Eye (tissue), 1 donor: ENCODE data around the gene PRICKLE2.

Experiments
- DNase-seq: peaks from one replicate; pipeline ENCODE4 v3.0.0-alpha.2; 2015

Gene PRICKLE2

DNA sequence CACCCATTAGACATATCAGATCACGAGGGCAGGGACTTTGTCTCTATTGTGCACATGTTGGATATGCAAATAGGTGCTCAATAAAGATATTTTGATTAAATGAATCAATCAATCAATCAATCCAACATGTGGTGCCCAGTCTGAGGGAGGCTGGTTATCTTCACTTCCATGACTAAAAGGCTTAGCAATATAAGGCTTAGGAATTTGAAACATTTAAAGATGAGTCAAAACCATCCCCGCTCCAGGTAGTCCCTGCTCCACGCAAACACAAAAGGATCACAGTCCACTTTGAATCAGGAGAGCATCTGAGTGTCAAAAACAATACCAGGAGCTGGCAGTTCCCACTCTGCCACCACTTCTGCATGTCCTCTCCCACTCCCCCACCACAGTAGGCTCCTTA lies 25.8 kb upstream of the PRICKLE2 start:
- DNase-seq: no peak

DNA sequence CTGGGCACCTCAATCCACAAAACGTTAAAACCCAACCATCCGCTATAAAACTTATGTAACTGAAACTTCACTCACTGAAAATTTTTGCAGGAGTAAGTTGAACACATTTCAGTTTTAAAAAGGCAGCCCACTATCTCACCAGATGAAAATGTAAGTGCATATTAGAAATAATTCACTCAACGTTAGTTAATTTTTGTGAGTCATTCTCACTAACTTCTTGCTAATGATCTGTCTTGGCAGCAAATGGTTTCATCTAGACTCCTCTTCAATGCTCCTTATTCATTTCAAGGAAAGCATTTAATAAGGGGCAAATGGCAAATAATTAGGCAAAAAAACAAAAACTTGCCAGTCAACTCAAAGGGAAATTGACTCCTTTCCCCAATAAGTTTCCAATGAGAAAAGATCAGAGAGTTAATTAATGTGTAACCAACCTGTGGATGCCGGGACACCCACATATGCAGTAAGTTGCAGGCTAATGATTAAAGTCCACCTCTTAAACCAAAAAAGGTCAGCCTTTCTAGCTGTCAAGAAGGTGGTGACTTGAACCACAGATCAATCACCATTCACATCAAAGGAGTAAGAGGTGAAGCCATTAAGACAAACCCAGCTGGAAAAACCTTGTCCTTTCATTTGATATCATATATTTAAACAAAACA lies 22.9 kb upstream of the PRICKLE2 start:
- no peak for DNase-seq

DNA sequence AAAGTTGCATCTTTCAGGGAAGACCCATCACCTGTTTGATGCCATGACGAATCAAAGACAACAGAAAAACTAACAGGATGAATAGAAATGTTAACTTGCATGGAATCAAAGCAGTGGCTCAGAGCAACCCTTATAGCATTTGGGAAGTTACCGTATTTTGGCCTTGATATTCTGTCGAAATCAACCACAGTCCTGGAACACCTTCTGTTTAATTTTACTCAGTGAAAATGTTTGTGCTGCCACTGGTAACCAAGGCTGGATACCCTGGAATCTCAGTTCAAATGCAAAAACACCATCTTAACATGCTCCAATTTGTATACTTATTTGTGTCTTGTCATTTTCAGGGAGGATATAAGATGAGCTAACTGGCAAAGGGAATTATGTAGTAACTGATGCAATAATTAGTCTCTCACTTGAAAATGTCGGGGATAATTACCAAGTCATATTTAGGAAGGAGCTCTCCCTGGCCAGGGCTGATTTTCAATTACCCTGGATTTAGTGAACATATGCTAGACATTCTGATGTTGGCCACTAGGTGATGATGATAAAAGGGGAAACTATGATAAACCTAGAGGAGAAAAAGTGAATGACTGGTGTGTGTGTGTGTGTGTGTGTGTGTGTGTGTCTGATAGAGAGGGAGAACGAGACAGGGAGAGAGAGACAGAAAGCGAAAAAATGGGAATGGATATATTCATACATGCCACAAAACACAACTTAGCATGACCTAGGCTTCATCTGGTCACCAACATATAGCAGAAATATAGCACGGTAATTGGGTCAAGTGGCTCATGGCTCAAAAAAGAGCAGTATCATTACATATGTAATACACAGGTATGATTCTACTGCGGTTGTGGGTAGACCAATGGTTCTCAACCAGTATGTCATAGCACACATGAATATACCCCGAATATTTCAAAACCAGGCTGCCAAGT lies 19.0 kb upstream of the PRICKLE2 start:
- no peak for DNase-seq

DNA sequence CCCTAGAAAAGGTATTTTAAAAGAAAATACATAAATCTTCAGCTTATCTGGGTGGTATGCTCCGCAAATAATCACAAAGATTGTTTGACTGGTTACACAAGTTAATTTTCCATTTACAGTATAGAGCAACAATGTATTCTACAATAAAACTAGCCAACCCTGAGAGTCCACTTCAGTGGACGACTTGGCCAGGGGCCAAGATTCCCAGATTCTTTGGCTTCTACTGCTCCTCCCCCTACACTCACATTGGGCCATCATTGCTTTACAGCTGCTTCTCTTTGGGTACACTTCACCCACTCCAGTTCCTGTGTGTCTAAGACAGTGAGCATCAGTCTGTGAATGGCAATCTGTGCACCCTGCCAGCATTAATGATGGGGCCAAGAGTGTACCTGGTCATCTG lies 17.2 kb upstream of the PRICKLE2 start:
- no peak for DNase-seq

DNA sequence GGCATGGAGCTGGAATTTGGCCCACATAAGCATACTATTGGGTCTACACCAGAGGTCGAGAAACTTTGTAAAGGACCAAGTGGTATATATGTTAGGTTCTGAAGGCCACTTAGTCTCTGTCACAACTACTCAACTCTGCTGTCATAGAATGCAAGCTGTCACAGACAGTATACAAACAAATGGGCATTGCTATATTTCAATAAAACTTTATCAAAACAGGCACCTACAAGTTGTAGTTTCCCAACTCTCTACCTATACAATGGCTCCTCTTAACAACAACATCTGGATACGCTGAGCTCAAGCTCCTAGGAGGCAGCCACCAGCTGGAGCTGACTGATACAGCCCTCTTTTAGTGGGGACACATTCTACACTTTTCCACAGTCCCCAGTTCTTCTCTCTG lies 15.7 kb upstream of the PRICKLE2 start:
- DNase-seq: no peak

DNA sequence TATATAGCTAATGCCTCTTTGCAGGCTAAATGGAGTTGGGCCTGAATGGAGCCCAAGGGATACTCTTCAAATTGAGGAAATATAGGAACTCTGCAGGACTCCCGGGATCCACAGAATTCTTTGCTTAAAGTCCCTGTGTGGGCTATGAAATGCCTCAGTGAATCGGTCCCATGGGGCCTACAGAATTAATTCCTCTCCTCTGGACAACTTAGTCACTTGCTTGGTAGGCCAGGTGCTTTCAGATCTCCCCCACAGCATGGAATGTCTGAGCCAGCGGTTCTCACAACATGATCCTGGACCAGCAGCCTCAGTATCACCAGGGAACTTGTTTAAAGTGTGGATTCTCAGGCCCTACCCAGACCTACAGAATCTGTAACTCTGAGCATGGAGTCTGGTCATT lies 15.1 kb upstream of the PRICKLE2 start:
- no peak for DNase-seq

DNA sequence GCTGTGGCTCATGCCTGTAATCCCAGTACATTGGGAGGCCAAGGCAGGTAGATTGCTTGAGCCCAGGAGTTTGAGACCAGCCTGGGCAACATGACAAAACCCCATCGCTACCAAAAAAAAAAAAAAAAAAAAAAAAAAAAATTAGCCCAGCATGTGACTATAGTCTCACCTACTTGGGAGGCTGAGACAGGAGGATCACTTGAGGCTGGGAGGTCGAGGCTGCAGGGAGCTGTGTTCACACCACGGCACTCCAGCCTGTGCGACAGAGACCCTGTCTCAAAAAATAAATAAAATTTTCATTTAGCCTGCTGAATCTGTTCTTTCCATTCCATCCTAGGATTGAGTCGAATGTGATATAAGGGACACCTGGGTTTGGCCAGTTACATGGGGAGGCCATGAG lies 14.6 kb upstream of the PRICKLE2 start:
- no peak for DNase-seq

DNA sequence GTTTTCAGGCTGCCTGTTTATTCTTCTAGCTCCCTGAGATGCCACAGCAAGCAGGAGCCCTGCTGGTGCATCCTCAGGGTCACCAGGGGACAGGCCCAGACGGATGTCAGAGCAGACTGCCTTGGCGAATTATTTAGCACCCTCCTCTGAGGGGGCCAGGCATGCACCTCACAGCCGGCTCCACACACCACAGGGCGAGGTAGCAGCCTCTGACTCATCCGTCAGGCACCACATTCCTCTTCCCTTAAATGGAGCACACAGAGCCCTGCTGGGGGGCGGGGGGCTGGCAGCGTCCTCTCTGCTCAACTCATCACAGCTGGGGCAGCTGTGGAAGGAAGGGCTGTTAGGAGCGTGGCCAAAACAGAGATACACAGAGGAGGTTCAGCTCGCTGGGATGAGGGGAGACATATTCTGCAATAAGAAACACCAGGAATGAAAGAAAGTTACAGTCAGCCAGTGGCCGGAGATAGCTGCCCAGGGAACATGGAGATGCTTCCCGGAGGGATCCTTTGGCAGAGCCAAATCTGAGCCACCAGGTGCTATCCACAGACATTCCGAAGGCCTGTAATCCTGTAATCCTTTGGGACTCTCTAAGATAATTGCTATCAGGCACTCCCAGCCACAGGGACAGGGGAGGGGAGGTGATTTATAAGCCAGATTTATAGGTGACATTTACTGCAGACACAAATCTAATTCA lies 13.9 kb upstream of the PRICKLE2 start:
- DNase-seq: peak; percentile 76

DNA sequence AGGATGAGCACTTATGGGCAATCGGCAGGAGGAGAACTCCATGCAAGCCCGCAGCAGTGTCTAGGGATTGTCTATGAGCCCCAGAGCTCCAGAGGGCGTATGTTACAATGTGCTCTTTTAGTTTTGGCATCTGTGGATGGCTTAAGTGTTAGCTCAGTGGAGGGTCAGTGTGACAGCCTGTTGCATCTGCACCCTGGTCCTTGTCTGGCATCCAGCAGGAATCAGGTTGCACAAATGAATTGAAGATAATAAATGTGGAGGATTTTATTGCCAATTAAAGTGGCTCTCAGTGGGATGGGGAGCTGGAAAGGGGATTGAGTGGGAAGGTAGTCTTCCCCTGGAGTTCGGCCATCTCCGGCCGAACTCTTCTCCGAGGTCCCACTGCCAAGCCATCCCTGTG lies 11.8 kb upstream of the PRICKLE2 start:
- no peak for DNase-seq

DNA sequence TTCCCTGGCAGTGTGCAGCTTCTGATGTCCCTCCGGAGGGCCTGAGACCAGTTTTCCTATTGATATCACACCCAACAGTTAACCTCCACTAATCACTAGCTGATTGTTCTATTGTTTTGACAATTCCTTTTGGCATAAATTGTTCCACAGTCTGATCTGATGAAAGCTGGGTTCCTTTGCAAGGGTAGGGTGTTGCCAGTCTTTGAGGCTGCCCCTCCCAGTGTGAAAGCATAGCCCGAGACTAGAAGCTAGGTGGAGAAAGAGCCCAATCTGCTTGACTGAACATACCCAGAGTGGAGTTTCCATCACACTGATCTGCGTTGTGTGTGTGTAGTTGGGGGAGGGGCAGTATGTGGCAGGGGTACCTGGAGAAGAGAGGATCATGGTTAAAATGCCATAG lies 10.3 kb upstream of the PRICKLE2 start:
- no peak for DNase-seq

DNA sequence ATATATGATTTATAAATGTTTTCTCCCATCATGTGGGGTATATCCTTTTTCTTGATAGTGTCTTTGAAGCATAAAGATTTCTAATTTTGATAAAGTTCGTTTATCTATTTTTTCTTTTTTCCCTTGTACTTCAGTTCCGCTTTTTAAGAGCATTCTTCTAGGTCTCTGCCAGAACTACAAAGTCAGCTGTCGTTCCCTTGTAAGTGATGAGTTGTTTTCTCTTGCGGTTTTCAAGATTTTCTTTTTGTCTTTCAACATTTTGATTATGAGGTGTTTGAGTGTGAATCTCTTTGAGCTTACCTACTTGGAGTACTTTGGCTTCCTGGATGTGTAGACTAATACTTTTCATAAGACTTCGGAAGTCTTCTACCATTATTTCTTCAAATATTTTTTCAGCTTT lies 9.3 kb upstream of the PRICKLE2 start:
- no peak for DNase-seq

DNA sequence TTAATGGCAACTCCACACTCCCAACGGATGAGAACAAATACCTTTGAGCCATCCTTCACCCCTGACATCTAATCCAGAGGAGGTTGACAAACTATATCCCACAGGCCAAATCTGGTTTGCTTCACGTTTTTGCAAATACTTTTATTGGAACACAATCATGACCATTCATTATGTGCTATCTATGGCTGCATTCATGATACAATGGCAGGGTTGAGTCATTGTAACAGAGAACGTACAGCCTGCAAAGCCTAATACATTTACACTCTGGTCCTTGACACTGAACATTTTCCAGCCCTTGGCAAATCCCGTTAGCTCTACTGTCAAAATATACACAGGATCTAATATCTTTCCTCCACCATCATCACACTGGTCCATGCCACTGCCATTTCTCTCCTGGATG lies 7.6 kb upstream of the PRICKLE2 start:
- DNase-seq: no peak

DNA sequence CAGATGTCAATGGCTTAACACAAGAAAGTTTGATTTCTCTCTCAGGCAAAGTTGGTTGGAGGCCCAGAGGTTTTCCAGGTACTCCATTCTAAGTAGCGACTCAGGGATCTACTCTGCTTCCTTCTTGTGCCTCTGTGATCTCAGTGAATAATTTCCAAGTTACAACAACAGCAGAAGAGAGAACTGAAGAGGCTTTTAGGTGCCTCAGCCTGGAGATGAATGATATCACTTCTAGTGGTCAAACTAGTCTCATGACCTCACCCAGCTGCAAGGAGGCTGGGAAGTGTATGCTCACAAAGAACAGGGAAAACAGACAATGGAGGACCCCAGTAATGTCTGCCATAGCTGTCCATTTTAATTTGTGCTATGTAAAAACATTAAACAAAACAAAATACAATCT lies 4.6 kb upstream of the PRICKLE2 start:
- peak; percentile 37 for DNase-seq

DNA sequence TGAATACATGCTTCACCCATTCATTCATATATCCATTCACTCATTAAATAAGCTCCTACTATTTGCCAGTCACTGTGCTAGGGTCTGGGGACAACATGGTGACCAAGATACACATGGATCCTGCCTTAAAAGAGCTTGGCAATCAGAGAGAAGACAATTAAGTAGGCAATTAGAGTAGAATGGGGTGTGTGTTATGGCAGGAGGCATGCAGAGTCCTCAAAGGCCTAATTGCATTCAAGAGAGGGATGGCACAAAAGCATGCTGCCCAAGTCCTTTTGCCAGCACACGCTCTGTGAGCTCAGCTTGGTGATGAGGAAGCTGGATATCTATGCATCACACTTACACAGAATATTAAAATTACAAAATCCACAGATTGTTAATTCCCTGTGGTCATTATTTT lies 2.8 kb upstream of the PRICKLE2 start:
- peak; percentile 37 for DNase-seq

DNA sequence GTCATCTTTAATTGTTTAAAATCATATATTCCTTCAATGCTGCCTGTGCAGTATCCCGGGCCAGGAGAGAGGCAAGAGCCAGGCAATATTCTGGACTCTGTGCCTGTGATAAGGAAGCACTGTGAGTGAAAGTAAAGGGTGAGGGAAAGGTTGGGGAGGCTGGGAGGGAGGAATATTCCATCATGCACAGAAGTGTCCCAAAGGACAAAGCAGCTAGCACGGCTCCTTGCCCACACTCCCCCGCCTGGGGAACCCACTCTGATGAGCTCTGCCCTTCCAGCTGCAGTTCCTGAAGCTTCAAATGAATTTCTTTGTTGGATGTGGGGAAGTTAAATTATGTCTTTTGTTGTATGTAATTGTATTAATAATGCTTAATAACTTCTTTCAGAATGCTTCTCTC lies 1.5 kb upstream of the PRICKLE2 start:
- DNase-seq: peak; percentile 66

DNA sequence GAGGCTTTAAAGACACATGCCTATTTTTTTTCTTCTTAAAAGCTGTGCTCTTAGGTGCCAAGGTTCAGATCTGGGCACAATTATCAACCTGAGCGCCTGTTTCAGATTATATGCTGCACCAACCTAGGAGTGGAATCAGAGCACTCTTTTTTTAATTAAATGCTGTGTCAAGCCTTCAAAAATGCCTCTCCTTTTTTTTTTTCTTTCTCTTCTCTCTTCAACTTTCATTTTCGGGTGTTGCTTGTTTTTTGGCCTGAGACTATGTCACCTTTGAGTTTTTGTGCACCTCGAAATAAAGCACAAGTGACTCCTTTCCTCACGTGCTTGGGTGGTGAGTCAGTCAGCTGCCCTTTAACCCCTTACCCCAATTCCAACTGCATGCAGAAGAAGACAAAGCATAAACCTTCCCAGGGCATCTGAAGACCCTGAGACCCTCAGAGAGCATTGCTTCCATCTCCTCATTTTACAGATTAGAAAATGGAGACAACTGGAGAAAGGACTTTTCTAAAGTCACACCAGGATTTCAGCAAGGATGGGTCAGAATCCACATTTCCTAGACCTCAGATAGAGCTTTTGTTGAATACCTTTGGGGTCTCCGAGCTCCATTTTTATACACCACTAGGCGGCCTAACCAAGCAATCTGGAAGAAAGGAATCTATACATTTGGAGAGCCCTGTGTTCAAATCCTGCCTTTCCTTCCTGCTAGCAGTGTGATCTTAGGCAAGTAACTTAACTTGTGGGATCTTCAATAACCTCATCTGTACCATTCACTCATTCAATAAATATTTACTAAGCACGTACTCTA lies 631 bp upstream of the PRICKLE2 start:
- peak; percentile 28 for DNase-seq

DNA sequence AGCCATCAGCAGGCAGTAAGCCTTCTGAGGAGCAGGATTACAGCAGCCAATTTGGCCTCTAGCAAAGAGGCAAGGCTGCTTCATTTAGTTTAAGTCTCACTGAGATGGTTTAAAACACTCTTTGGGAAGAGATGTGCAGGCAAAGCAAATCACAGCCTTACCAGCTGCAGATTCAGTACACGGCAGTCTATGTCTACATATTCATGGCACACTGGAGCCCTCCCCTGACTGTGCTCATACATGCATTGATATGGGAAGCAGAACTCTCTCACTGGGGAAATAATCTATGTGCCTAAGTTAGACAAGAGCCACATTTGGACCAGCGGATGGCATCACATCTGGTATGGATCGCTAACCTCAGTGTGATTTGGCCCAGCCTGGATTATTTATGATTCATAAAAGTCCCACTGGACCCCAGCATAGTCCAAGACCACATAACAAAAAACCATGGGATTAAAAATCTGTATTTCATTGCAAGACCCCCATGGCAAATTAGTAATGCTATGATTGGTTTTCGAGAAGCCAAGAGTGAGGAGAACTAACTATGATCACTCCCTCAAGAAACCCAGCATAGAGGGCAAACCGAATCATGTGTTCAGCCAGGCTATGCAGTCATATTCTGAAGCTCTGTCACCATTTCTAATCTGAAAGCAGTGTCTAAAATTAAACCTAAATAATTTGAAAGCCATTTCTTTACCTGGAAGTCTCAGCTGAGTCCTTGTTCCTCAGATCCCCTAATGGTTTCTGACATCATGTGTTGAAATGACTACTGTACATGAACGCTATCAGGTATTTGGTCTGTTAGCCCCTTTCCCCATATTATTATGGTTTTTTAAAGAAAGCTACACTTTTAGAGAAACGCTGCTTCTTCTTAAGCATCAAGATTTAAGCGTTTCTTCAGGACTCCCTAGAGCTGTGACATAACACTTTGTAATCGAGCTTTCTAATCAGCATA lies 1.2 kb downstream of the PRICKLE2 start:
- DNase-seq: peak; percentile 53

DNA sequence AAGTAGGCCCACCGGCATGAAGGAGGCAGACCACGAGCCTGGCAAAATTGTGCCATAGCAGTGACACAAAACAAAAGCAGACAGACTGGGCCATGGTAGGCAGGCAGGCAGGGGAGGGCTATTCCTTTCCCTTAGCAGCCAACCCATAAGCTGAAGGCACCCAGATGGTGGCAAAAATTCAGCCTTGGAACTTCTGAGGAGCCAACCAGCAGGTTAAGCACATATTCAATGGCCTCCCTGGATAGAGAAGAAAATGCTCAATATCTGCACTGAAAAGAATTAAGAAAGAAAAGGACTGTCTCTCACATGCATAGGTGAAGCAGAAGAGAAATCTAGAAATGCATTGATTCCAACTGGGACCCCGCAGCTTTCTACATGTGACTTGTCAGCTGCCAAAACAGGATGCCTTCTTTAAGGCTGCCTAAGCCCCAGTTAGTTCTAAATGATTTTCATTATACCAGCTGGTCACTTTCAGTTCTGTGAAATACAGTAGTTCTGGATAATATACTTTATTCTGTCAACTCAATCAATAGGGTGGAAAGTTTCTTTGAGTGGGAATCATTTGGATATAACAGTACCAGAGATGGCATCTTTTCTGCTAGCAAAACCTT lies 2.7 kb downstream of the PRICKLE2 start:
- DNase-seq: no peak

DNA sequence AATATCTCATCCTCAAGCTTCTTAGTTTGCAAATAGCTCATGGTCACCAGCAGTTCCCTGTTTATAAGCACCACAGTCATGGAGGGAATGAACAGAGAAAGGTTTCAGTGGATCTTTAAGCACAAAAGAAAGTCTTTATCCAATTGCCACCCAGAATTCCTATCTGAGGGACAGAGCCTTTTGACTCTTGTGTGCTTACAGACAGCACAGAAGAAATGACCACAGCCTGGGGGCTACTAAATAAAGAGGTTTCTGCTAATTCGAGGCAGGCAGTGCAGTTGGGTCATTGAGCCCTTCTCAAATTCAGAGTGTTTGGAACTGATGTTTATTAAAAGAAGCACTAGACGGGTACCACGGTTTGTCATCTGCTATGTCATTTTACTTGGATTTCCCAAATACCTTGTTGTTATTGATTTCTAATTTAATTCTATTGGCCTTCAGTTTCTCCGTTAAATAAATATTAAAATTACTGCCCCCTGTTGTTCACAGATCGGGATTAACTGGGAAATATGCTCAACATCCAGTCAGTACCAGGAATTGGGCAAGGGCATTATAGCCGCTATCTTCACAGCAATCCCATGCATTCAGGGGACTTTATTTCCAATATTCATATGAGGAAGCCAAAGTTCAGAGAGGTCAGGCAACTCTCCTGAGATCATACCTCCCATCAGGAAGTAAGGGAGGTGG lies 3.6 kb downstream of the PRICKLE2 start:
- DNase-seq: no peak

DNA sequence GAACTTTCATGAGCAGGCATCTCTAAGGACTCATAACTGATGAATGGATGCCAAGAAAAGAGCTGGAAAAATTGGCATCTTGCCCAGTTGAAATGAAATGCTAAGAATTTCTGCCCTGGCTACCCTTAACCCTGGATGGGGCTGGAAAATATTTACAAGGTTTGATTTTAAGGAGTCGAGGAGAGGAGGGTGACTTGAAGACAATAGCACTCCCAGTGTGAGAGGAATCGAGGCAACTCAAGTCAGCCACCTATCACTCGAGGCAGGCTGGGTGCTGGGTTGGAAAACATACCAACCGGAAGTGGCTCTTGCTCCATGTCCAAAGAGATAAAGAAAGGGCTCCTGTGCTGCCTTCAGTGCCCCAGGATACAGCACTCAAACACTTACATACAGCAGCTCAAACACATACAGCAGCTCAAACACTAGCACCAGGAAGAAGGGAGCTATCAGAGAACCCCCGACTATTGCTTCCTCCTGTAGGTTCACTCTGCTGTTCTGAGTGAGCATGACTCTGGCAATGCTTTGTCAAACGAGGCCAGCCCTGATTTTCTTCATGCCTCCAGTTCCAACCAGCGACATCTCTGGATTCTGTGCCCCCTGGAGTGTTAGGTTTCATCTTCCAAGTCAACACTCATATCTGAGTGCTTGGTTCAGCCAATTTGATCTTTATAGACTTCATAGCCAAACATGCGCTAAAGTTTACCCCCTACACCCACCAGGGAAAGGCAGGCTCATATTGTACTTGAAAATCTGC lies 4.9 kb downstream of the PRICKLE2 start:
- peak; percentile 67 for DNase-seq
